Panc1 (cell line): ENCODE measurements around the gene HMCN2. TPM values are rescaled to one million over a fixed set of nuclear protein-coding genes. Genes with fewer than 3 reads are reported as not detected.
"Not testable (repeated sequence)": the region's sequence is repeated elsewhere in the genome, so short reads cannot be mapped to it uniquely, and the experiment has no call there.

Experiments
- ATAC-seq: fragments of 200-7000 bp; cut with Tn5 transposase; 2 replicates; pipeline ENCODE4 v1.9.1; 2020; ENCODE audit warnings: mild to moderate bottlenecking, moderate library complexity
- BruUV-seq: library from RNA; stranded (reverse); fragments of 400-500 nt; replicated peaks from 2 replicates; lab custom pipeline; 2021; lab: Mats Ljungman, UMichigan
- CTCF ChIA-PET: fragments of 300-600 bp; sonication (Branson Sonifier 250); formaldehyde crosslinking; loops from one replicate; lab custom pipeline; 2022; ENCODE audit warnings: antibody characterized with exemption; lab: Charles Lee
- POLR2A ChIA-PET: fragments of 300-600 bp; sonication (Branson Sonifier 250); formaldehyde crosslinking; loops from one replicate; lab custom pipeline; 2022; ENCODE audit warnings: antibody characterized with exemption; lab: Charles Lee
- DNase-seq: peaks from one replicate; pipeline ENCODE4 v3.0.0-alpha.2; 2010; ENCODE audit warnings: low read depth, low spot score
- H3K27ac ChIP-seq: 2 replicates; pipeline ENCODE4 v1.5.1; 2011; ENCODE audit warnings: mild to moderate bottlenecking, low read length, inconsistent platforms
- H3K27me3 ChIP-seq: fragments of 200-500 bp; sonication (Bioruptor generic); 2 replicates; pipeline ENCODE4 v1.6.0; 2014; ENCODE audit warnings: low read length, inconsistent platforms; ENCODE audit not compliant: control insufficient read depth, insufficient read depth
- H3K36me3 ChIP-seq: fragments of 200-500 bp; sonication (Bioruptor generic); 2 replicates; pipeline ENCODE4 v1.5.1; 2014; ENCODE audit warnings: inconsistent platforms, mild to moderate bottlenecking, low read length, moderate library complexity; ENCODE audit not compliant: control insufficient read depth, insufficient read depth
- H3K4me1 ChIP-seq: 2 replicates; pipeline ENCODE4 v1.5.1; 2011; ENCODE audit warnings: inconsistent platforms, mild to moderate bottlenecking, low read length, moderate library complexity; ENCODE audit not compliant: control insufficient read depth, insufficient read depth
- H3K4me3 ChIP-seq, 2 experiments: 2 replicates each; pipeline ENCODE4 v1.5.1; 2011 to 2012; ENCODE audit warnings: low read depth in 2 of 2, low read length in 2 of 2, mild to moderate bottlenecking in 2 of 2, inconsistent platforms in 1 of 2, moderate library complexity in 1 of 2
- H3K9me3 ChIP-seq: fragments of 200-500 bp; sonication (Bioruptor generic); 2 replicates; pipeline ENCODE4 v1.5.1; 2014; ENCODE audit warnings: low read depth, mild to moderate bottlenecking, inconsistent platforms, low read length, moderate library complexity; ENCODE audit not compliant: control insufficient read depth, insufficient read depth
- CTCF ChIP-seq: fragments of 450-650 bp; IDR thresholded peaks from 2 replicates; pipeline ENCODE4 v1.5.1; 2017; ENCODE audit warnings: mild to moderate bottlenecking
- POLR2AphosphoS5 ChIP-seq: IDR thresholded peaks from 2 replicates; pipeline ENCODE4 v1.6.1; 2012; ENCODE audit warnings: mild to moderate bottlenecking, low read depth, low read length, moderate library complexity
- REST ChIP-seq, 2 experiments: IDR thresholded peaks; 2 replicates each; pipeline ENCODE4 v1.6.1; 2011 to 2012; ENCODE audit warnings: low read depth in 2 of 2, control low read depth in 1 of 2, low read length in 1 of 2, mild to moderate bottlenecking in 1 of 2, moderate library complexity in 1 of 2; ENCODE audit not compliant: insufficient read depth in 1 of 2
- SIN3A ChIP-seq: IDR thresholded peaks from 2 replicates; pipeline ENCODE4 v1.6.1; 2012; ENCODE audit warnings: low read depth, mild to moderate bottlenecking, low read length, moderate library complexity, borderline replicate concordance; ENCODE audit not compliant: insufficient read depth
- TCF7L2 ChIP-seq: IDR thresholded peaks from 2 replicates; pipeline ENCODE4 v1.6.1; 2011; ENCODE audit warnings: mild to moderate bottlenecking, low read depth, low read length, inconsistent platforms
- in situ Hi-C: cut with HindIII; loops from 2 replicates; pipeline ENCODE4 v1.10.0; 2016; ENCODE audit warnings: low sequenced_read_pairs, low pct_unique_long_range_greater_than_20kb
- intact Hi-C: fragments of 100-400 bp; cut with micrococcal nuclease; formaldehyde crosslinking; loops from one replicate; pipeline ENCODE4 v1.10.0; 2022; ENCODE audit not compliant: unreplicated experiment
- total RNA-seq: library from RNA; stranded (reverse); gene quantifications from one replicate; pipeline ENCODE4 v1.2.1, GENCODE V29; 2021; ENCODE audit not compliant: unreplicated experiment

HMCN2 gene
- total RNA-seq, 1 experiment from 2014 or later, result 0.05 TPM

- H3K4me3 ChIP-seq, DNase-seq, in situ Hi-C loops, intact Hi-C loops, ATAC-seq, H3K36me3 ChIP-seq, H3K27me3 ChIP-seq, H3K9me3 ChIP-seq, H3K4me1 ChIP-seq, BruUV-seq, H3K27ac ChIP-seq: not testable (repeated sequence)
- POLR2A ChIA-PET, result interaction anchor here (0.6 kb wide), 1 partner anchor 12 kb away, joined by 4 read pairs; no protein-coding TSS in a partner anchor
- CTCF ChIA-PET, result interaction anchor here (0.6 kb wide), 1 partner anchor 773 kb away, joined by 5 read pairs; no protein-coding TSS in a partner anchor
Observed at GRCh38 chr9:130258137-130258536, 7.4 kb upstream of the HMCN2 start.

GRCh38 chr9:130259044-130259443 is 6.5 kb upstream of the HMCN2 start:
- no TSS peak for BruUV-seq
- ATAC-seq (no peak), DNase-seq (no peak)
- Histone ChIP-seq H3K4me3 (no peak overlapping the region), H3K9me3 (no peaks in the 10 kb centered on the region), H3K27me3 (no peaks in the 10 kb centered on the region; the same call in 1 of the 2 replicates), H3K4me1 (peaks cover 2% of the 10 kb centered on the region; the same call in 1 of the 2 replicates), H3K36me3 (no peaks in the 10 kb centered on the region), H3K27ac (no peak overlapping the region)
- intact Hi-C loops, result no loop called here
- ChIA-PET CTCF (no interaction called here), POLR2A (interaction anchor here (0.6 to 0.7 kb wide), 2 partner anchors 13 to 284 kb away, joined by 4 read pairs; no protein-coding TSS in a partner anchor)
- TF ChIP-seq POLR2AphosphoS5 (no peak), SIN3A (no peak), TCF7L2 (no peak), CTCF (no peak), REST (IDR thresholded peaks at IDR 0.05; ENCODE audit: insufficient read depth in 1 of 2, low read depth in 2 of 2, low read length in 1 of 2) (no peak)
- in situ Hi-C loops, result no loop called here
